Stimulated activated CD4-positive, alpha-beta T cell treated with anti-CD3 and anti-CD28 coated beads, Interleukin-12 subunit alpha, Interleukin-12 subunit beta, amount 100 ng/mL, for 24 hours (primary cell): ENCODE measurements around the gene HMCN1.
A peak's percentile ranks its signal among the peaks of the same experiment; 100 is the strongest.

ENCODE experiments used
- DNase-seq, 2 experiments: peaks; one replicate each; pipeline ENCODE4 v3.0.0-alpha.2; 2020; ENCODE audit warnings: low read depth in 2 of 2

Gene HMCN1

DNA sequence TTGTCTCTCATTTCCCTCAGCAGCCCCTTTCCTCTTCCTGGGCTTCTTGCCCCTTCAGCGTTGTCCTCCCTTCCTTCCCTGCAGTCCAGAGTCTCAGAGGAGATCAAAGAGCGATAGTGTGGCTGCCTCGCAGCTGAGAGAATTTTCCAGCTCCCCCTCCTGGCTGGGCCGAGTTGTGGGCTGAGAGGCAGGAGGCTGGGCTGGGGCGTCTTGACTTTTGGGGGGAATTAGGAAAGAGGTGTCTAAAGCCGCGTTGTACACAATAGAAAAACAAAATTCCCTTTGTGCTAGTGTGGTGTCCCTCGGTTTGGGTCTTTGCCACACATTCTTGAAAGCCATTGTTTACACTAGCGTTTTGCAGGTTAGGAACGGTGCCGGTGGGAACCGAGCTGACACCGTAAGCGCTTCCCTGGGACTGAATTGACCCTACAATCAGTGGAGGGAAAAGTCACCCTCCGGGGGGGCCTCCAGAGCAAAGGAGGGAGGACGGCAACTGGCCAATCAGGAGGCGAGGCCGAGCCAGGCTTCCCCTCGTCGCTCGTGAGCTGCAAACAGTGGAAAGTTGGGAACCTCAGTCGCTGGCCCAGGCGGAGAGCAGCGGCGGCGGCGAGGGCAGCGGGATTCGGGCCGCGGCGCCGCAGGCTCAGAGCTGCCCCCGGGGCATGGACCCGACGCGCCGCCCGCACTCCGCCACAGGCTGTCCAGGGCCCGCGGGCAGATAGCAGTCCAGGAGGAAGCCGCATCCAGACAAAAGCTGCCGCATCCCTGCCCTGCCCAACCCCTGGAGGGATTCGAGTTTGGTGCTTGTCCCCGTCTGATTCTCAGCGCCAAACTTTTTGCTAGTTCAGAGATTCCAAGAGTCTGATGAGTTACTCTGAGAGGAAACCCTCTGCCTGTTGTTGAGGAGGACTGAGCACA is at the start of gene HMCN1:
Gene HMCN1 (plus strand): TSS at position 574 of the 918 bp plus-strand sequence. CDS start 389 bp downstream, outside the sequence.
- DNase-seq = peak in 1 of 2 experiments; percentile 8

DNA sequence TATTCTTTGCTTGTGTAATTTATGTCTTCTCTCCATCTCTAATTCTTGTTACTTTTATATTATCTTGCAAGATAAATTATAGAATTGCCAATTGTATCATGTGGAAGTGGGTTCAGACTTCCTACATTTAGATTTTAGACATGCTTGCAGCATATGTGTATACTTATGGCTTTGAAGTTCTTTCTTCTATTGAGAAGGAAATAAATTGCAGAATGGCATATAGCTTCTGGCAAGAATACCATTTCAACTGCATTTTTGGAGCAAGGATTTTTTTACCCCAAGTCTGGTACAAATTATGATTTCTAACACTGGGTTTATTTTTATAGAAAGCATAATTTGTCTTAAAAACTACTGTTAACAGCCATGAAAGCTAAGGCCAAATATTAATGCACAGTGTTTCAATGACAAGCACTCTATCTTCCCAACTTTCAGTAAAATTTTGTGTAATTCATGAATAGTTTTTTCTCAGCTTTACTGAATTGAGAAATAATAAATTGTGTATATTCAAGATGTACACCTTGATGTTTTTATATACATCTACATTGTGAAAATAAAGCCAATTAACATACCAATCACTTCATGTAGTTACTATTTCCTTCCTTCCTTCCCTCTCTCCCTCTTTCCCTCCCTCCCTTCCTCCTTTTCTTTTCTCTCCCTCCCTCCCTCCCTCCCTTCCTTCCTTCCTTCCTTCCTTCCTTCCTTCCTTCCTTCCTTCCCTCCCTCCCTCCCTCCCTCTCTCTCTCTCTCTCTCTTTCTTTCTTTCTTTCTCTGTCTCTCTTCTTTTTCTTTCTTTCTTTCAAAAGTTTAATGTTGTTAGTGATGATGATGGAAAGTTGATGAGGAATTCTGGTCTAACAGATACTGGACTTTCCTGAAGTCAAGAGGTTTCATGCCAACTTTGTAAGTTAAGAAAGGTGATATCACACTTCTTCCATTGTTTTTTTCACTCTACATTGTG is 47.1 kb upstream of the HMCN1 start:
- no peak for DNase-seq

DNA sequence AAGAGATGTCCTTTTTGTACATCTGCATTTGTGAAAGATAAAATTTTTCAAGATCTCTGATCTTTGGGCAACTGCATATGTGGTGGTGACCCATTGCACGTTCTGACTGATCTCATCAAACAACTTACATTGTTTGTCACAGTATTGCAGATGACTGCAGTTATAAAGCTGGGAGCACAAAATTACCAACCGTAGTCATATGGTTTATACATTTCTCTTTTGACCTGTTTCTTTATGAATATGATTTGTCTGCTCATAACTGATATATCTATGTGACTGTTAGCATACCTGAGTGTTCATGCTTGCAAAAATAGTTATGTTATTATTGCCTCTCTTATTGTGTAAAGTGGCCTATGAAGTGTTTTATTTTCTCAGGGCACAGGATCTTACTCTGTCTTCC is 43.7 kb upstream of the HMCN1 start:
- DNase-seq = no peak

DNA sequence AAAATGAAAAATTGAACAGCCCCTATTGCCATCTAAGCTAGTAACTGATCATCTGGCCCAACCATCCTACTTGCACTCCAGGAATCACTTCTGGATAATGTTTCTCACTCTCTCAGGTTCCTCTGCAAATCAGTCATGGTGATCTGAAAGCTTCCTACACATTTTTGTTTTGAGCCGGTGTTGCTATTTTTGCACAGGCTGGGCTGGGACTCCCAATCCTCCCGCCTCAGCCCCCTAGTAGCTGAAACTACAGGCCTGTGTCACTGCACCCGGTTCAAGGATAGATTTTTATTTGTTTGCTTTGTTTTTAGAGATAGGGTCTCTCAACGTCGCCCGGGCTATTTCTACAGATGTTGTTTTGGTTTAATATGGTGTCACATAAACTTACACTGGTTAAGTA is 40.5 kb upstream of the HMCN1 start:
- no peak for DNase-seq

DNA sequence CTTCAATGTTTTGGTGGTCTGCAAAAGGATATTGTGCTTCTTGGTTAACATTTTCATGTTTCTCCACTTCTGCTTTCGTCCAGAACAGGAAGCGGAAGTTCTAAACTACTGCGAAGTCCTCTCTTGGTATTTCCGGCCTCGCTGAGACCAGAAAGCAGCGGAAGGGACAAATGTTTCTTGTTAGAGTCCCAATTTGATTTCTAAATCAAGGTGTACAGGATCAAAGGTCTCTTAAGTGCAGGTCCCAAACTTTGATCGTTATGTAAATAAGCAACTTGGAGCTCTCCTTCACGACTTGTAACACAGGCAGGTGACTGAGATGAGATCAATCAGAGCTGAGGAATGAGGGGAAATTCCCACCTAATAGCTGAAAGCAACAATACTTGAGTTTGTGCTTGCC is 40.1 kb upstream of the HMCN1 start:
- no peak for DNase-seq

DNA sequence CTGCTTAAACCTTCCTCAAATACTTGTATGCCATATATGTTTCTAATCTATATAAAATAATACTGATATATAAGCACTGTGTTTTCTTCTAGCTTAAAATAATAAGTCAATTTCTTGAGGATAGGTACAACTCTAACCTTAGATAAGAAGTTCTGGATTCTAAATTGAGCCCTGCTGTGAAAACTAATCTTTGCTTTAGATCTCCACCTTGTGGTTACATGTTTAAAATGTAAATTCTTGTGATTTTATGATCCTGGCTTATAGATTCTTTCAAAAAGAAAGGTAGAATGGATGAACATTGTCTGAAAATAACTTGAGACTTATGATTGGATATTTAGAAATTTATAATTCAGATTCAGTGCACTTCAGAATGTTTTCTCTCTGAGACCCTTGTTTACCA is 38.9 kb upstream of the HMCN1 start:
- no peak for DNase-seq

DNA sequence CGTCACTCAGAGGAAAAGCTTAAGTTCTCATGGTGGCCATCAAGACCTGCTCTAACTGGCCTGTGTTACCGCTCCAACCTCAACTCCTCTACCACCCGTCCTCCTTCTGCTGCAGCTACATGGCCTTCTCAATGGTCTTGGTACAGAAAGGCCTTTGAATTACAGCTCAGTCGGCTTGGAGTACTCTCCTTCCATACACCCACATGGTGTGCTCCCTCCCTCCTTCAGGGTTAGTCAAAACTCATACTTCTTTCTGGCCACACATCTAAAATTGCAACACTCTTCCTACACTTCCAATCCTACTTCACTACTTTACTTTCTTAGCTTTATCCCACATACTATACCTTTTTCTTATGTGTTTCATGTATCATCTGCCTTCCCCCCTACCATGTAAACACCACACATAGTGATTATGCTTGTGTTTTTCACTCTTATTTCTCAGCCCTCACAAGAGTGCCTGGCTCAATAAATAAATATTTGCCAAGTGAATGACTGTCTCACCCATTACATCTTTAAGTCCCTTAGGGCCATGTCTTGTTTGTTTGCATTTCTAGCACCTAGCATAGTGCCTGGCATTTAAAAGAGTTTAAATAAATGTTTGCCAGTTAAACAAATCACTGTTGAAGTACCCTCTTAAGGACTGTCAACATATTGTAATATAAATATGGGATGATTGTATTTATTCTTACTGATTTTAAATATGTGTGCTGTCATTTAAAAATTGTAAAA is 37.6 kb upstream of the HMCN1 start:
- no peak for DNase-seq

DNA sequence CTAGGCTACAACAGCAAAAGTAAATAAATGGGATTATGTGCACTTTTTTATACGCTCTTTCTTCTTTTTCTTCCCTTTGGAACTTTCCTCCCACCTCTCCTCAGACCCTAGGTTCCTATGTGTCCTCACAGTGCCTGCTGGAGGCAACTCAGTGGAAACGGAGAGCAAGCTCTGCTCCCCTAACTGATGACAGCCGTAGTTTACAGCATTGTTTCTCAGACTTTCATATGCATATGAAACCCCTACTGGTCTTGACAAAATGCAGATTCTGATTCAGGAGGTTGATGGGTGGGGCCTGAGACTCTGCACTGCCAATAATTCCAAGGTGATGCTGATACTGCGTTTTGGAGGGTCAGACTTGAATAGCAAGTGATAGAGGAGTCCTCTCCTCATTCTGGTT is 34.3 kb upstream of the HMCN1 start:
- no peak for DNase-seq

DNA sequence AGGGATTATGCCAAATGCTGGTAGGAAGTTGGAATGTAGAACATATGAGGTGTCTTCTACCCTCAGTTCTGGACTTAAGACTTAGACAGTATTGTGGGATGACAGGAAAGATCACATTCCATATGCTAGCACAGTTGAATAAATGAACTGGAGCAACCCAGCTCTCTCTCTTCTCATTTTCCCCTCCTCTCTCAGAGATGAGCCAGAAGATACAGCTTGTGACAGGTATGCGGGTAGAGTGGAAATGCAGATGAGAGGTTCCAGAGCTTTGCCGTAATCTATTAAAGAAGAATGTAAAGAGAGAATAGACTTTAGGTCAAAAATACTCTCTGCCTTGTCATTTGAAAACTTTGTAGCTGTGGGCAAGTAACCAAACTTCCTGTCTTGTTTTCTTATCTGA is 32.5 kb upstream of the HMCN1 start:
- DNase-seq = no peak

DNA sequence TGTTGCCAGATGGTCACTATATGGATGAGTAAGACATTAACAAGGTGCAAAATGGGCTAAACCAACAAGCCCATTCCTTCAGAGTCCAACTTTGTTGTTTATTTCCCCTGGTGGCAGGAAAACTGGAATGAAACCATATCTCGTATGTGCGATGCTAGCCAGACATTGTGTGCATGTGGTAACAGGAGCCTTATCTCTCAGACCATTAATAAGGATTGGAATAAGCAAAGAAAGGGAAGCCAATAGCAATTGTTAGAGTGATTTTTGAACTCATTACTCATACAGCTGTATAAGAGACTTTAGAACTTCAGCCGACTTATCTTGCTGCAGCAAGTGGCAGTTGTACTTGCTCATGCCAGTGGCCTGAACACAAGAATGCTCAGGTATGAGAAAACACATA is 30.0 kb upstream of the HMCN1 start:
- DNase-seq = no peak

DNA sequence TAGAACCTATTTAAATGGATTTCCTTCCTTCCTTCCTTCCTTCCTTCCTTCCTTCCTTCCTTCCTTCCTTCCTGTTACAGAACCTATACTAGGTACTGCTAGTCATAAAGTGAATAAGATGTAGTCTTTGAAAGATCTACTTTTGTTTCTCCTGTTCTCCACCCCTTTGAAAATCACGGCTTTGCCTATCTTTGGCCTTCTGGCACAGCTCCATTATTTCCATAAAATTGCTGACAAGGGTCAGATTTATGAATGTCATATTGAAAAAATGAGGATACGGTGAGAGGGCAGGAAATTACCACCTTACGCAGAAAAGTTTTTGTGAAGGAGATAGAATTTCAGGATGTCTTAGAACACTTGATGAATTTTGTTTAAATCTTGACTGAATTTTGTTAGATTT is 18.1 kb upstream of the HMCN1 start:
- DNase-seq = no peak

DNA sequence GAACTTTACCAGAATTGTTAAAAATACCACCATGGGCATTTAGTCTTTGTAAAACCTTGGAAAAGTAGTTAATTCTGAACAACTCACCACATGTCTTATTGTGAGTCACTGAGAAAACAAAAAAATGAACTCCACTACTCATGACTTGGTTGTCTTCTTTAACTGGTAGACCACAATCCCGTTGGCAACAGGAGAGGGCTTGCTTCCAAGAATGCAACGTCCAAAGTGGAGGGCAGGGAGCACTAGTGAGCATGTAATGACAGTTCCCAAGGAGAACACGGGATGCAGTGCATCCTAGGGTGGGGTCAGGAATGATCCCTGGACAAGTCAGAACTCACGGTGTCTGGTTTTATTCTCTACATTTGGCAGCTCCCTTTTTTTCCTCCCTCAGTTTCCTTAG is 15.2 kb upstream of the HMCN1 start:
- DNase-seq = no peak

DNA sequence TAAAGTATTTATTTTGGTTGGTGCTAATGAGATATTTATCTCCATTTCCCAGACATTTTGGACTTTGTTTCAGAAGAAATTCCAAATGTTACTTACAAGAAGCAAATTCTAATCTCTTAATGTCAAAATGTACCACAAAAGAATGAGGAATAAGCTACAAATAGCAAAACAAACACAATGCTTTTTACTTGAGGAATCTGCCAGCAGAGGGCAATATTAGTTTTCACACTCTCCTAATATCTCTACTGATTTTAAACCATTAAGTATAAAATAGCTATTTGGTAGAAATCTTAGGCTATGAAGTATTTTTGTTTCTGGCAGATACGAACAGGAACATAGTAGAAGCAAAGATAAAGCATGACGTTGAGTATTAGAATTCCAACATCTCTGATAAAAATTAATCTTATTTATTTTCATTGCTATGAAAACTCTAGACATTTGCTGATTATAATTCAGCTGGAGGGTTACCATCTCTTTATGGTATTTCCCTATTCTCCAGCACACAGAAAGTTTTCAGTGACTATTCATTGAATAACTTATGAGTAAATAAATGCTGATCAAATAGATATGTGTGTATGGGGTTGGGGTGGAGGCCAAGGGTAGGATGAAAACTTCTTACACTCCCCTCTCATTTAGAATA is 13.4 kb upstream of the HMCN1 start:
- DNase-seq = no peak

DNA sequence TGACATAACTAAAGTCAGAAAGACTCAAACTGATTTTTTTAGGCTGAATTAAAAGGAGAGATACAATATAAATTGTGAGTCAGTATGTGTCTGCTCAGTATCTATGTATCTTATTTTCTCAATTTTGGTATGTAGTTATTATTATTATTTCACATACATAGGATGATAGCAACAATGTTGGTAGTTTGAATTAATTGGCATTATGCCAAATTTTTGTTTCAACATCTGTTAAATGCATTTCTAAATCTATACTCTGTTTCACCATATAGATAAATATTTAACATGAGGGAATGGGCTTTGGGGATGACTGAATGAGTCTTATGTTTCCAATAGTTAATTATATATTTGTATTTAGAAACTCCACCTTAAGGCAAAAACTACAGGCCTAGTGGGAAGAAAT is 12.6 kb upstream of the HMCN1 start:
- no peak for DNase-seq

DNA sequence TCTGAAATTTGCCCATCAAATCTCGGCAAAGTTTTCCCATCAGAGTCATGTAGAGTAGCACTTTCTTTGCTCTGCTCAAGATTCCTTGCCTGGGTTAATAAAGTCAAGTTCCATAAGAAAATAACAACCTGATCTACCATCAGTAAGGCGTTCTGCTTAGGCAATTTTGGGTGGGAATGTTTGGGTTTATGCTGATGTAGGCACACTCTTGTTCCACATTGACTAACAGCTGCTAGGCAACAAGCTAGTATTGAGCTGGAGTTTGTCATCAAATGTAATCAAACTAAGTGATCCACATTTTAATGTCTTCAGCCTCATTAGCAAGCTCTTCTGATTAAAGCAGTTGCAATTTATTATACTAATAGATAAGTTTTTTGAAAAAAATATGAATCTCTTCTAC is 12.1 kb upstream of the HMCN1 start:
- DNase-seq = no peak

DNA sequence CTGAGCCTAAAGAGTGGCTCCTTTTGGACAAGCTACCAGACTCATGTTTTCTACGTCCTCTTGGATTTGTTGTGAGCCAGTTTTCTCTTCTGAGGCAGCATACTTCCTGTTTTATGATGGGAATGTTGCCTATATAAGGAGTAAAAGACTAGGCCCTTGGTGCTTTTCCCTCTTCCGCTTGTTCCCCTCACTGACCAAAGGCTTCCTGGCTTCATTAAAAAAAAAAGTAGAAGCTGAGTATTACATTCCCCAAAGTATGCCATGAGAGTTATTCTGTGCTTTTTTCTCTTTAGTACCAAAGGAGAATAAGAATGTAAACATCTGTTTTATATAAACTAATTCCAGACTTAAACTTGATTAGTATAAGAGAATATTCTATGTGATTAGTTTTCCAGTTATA is 6.5 kb upstream of the HMCN1 start:
- DNase-seq = no peak

DNA sequence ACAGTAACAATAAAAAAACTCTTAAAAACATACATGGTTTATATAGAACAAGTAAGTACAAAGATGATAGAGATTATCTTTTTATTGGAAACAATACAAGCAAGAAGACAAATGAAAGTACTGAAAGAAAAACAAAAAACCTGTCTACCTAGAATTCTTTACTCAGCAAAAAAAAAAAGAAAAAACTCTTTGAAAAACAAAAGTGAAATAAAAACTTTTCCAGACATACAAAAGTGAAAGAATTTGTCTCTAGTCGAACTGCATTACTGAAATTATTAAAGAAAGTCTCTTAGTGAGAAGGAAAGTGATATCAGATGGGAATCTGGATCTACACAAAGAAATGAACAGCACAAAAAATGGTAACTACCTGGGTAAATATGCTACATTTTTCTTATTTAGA is 2.7 kb upstream of the HMCN1 start:
- no peak for DNase-seq

DNA sequence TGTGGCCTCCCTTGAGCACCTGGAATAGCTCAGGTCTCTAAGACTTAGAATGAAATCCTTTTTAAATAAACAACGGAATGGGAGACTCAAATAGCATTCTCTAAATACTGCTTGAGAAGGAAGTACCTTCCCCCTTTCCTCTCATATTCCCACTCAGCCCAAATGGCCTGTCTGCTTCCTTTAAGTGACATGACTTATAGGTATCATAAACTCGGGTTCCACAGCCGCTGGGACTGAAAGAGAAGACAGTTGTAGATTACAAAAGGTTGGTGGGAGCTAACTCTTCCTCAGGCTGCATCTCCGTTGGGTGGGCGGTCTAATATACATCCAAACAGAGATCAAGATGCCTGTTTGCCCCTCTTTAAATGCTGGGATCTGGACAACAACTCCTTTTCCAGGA is 1.2 kb upstream of the HMCN1 start:
- DNase-seq = no peak

DNA sequence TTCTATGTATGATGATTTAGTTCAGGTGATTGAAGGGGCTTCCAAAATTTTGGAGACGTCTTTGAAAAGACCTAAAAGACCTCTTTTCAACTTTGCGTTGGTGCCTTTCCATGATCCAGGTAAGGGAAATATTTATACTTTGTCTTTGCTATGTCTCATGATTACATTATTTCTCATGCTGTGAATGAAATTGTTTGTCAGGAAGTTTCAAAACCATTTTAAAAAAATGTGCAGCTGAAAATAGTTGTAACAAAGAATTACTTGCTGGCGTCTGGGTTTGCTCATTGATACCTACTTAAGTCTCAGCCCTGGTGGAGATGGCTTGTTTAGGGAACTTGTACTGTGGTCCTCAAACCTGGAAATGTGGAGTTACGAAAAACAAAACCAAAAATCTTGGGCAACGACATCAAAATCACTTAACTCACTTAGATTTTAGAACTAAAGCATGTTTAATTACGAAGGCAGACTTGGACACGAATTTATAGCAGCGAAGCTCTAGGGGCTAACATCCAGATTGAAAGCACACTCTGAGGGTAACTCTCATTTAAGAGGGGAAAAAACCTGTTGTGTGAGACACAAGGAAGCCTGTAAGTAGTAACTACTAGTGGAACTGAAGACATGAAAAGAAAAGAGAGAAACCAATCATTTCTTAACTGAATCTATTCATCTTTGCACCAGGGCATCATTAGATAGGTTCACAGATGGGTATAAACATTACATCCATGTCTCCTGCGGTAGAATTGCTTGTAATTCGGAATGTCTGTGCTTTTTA is 924 bp downstream of the HMCN1 start:
- no peak for DNase-seq

DNA sequence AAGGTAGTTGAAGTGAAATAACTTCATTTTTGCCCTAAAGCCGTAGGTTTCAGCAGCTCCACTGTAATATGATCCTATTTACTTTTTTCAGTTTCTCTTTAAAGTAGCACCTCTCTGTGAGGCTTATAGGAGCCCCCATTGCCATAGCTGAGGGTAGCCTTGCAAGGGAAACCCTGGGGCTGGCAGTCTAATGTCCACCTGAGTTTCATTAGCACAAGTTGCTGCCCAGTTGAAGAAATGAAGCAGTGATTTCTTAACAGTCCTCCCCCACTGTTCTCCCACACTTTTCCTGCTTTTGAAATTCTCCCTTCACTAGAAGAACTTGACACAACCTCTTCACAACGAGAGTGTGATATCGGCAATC is 1.5 kb downstream of the HMCN1 start:
- DNase-seq = no peak

DNA sequence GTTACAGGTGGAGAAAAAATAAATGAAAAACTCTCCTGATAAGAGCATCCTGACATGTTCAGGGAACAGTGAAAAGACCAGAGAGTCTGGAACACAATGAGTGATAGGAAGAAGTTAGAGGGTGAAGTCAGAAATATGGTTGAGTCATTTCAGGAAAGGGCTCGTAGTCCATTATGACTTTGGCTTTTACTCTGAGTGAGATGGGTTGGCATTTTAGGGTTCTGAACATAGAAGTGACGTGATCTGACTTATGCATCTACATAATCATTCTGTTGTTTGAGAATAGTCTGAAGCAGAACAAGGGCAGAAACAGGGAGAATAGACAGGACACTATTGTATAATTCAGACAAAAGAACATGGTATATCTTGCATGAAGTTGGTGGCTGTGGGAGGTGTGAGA is 5.8 kb downstream of the HMCN1 start:
- DNase-seq = no peak
